Measurements from ENCODE around the gene TTC3.

TTC3 gene

DNA sequence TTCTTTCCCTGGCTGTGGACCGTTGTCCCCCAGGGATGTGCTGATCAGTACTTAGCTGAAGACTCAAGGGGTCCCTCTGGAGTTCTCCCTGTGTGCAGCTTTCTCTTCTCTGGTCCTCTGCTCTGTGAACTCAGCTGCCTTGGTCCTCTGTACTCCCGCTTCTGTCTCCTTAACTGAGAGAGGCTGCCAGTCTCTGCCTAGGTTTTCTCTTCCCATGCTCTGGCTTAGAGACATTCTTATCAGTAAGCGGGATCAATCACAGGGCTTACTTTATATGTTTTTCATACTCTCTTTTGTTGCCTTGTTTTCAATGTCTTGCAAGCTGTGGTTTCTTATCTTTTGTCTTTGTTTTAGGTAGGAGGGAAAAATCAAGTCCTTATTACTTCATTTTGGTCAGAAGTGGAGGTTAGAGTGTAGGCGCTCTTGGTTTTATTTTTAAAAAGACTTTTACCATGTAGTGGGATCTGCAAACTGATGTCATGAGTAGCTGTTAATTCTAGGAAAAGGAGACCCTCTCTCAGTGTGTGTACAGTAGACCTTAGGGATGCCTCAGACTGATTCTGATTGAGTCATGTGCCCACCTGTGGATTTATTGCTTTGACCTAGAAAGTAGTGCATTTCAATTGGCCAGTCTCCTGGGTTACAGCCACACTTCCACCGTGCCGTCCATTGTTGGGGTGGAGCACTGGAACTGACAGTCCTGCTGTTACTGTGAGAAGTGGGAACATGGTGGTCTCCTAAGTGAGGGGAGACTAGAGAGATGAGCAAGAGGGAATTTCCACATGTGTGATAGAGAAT is 46.6 kb downstream of the TTC3 start (continued):
- 0 out of 2 replicates have a peak, but pooled peaks have one; percentile 15 for TF ChIP-seq ZNF394 (tag by site-specific recombination; IDR thresholded peaks at IDR 0.05; ENCODE audit: borderline replicate concordance)
- TF ChIP-seq IKZF3 (tag by site-specific recombination; IDR thresholded peaks at IDR 0.05), result peak; percentile 60
- peak; percentile 46; the same call in 1 of the 2 replicates for TF ChIP-seq EGR2 (tag by site-specific recombination; IDR thresholded peaks at IDR 0.05; ENCODE audit: low read depth)
- TF ChIP-seq WT1 (tag by site-specific recombination; IDR thresholded peaks at IDR 0.05), result no peak
- TF ChIP-seq MEIS1 (CRISPR knock-in tag; IDR thresholded peaks at IDR 0.05; ENCODE audit: borderline replicate concordance), result no peak
- no peak for TF ChIP-seq ZNF354C (tag by site-specific recombination; IDR thresholded peaks at IDR 0.05; ENCODE audit: borderline replicate concordance, low read depth)
- TF ChIP-seq ZNF514 (tag by site-specific recombination; IDR thresholded peaks at IDR 0.05), result no peak
- TF ChIP-seq, protein P1, sequence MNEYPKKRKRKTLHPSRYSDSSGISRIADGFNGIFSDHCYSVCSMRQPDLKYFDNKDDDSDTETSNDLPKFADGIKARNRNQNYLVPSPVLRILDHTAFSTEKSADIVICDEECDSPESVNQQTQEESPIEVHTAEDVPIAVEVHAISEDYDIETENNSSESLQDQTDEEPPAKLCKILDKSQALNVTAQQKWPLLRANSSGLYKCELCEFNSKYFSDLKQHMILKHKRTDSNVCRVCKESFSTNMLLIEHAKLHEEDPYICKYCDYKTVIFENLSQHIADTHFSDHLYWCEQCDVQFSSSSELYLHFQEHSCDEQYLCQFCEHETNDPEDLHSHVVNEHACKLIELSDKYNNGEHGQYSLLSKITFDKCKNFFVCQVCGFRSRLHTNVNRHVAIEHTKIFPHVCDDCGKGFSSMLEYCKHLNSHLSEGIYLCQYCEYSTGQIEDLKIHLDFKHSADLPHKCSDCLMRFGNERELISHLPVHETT (tag by site-specific recombination; IDR thresholded peaks at IDR 0.05), result no peak
- TF ChIP-seq, protein P2, sequence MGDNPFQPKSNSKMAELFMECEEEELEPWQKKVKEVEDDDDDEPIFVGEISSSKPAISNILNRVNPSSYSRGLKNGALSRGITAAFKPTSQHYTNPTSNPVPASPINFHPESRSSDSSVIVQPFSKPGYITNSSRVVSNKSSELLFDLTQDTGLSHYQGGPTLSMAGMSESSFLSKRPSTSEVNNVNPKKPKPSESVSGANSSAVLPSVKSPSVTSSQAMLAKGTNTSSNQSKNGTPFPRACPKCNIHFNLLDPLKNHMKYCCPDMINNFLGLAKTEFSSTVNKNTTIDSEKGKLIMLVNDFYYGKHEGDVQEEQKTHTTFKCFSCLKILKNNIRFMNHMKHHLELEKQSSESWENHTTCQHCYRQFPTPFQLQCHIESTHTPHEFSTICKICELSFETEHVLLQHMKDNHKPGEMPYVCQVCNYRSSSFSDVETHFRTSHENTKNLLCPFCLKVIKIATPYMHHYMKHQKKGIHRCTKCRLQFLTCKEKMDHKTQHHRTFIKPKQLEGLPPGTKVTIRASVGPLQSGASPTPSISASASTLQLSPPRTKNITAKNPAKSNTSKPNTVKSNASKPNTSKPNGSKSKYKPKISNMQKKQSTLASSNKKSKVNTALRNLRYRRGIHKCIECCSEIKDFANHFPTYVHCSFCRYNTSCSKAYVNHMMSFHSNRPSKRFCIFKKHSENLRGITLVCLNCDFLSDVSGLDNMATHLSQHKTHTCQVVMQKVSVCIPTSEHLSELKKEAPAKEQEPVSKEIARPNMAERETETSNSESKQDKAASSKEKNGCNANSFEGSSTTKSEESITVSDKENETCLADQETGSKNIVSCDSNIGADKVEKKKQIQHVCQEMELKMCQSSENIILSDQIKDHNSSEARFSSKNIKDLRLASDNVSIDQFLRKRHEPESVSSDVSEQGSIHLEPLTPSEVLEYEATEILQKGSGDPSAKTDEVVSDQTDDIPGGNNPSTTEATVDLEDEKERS (tag by site-specific recombination; IDR thresholded peaks at IDR 0.05), result no peak
- TF ChIP-seq, protein P3, sequence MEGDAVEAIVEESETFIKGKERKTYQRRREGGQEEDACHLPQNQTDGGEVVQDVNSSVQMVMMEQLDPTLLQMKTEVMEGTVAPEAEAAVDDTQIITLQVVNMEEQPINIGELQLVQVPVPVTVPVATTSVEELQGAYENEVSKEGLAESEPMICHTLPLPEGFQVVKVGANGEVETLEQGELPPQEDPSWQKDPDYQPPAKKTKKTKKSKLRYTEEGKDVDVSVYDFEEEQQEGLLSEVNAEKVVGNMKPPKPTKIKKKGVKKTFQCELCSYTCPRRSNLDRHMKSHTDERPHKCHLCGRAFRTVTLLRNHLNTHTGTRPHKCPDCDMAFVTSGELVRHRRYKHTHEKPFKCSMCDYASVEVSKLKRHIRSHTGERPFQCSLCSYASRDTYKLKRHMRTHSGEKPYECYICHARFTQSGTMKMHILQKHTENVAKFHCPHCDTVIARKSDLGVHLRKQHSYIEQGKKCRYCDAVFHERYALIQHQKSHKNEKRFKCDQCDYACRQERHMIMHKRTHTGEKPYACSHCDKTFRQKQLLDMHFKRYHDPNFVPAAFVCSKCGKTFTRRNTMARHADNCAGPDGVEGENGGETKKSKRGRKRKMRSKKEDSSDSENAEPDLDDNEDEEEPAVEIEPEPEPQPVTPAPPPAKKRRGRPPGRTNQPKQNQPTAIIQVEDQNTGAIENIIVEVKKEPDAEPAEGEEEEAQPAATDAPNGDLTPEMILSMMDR (tag by site-specific recombination; IDR thresholded peaks at IDR 0.05), result no peak
- TF ChIP-seq, protein P4, sequence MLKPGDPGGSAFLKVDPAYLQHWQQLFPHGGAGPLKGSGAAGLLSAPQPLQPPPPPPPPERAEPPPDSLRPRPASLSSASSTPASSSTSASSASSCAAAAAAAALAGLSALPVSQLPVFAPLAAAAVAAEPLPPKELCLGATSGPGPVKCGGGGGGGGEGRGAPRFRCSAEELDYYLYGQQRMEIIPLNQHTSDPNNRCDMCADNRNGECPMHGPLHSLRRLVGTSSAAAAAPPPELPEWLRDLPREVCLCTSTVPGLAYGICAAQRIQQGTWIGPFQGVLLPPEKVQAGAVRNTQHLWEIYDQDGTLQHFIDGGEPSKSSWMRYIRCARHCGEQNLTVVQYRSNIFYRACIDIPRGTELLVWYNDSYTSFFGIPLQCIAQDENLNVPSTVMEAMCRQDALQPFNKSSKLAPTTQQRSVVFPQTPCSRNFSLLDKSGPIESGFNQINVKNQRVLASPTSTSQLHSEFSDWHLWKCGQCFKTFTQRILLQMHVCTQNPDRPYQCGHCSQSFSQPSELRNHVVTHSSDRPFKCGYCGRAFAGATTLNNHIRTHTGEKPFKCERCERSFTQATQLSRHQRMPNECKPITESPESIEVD (tag by site-specific recombination; IDR thresholded peaks at IDR 0.05), result peak; percentile 56; the same call in 1 of the 2 replicates
- TF ChIP-seq ZNF658 (tag by site-specific recombination; IDR thresholded peaks at IDR 0.05), result no peak
- no peak for TF ChIP-seq ZNF624 (tag by site-specific recombination; IDR thresholded peaks at IDR 0.05)
- no peak for TF ChIP-seq ZNF114 (tag by site-specific recombination; IDR thresholded peaks at IDR 0.05)
- no peak for TF ChIP-seq ZNF555 (tag by site-specific recombination; conservative IDR thresholded peaks at IDR 0.05)
- no peak for TF ChIP-seq ZNF248 (tag by site-specific recombination; IDR thresholded peaks at IDR 0.05)
- no peak for TF ChIP-seq SALL2 (tag by site-specific recombination; IDR thresholded peaks at IDR 0.05; ENCODE audit: borderline replicate concordance)
- no peak for TF ChIP-seq ZNF670 (tag by site-specific recombination; IDR thresholded peaks at IDR 0.05; ENCODE audit: low read depth)
- TF ChIP-seq GLI4 (tag by site-specific recombination; IDR thresholded peaks at IDR 0.05), result no peak
- TF ChIP-seq ZNF112 (tag by site-specific recombination; IDR thresholded peaks at IDR 0.05), result no peak
- peak; percentile 29 for TF ChIP-seq FEZF1 (tag by site-specific recombination; IDR thresholded peaks at IDR 0.05)
- TF ChIP-seq ZNF777 (tag by site-specific recombination; IDR thresholded peaks at IDR 0.05; ENCODE audit: borderline replicate concordance), result no peak
- TF ChIP-seq ZNF335 (tag by site-specific recombination; conservative IDR thresholded peaks at IDR 0.05), result peak; percentile 58; the same call in 1 of the 2 replicates
- TF ChIP-seq ZBTB17 (tag by site-specific recombination; IDR thresholded peaks at IDR 0.05), result peak; percentile 43; the same call in 1 of the 2 replicates
- no peak for TF ChIP-seq ZSCAN23 (tag by site-specific recombination; IDR thresholded peaks at IDR 0.05)
- TF ChIP-seq ZBTB21 (tag by site-specific recombination; IDR thresholded peaks at IDR 0.05), result 0 out of 2 replicates have a peak, but pooled peaks have one; percentile 31
- no peak for TF ChIP-seq ZNF292 (tag by site-specific recombination; IDR thresholded peaks at IDR 0.05; ENCODE audit: borderline replicate concordance, low read depth)
- TF ChIP-seq, protein P5, sequence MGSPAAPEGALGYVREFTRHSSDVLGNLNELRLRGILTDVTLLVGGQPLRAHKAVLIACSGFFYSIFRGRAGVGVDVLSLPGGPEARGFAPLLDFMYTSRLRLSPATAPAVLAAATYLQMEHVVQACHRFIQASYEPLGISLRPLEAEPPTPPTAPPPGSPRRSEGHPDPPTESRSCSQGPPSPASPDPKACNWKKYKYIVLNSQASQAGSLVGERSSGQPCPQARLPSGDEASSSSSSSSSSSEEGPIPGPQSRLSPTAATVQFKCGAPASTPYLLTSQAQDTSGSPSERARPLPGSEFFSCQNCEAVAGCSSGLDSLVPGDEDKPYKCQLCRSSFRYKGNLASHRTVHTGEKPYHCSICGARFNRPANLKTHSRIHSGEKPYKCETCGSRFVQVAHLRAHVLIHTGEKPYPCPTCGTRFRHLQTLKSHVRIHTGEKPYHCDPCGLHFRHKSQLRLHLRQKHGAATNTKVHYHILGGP (tag by site-specific recombination; IDR thresholded peaks at IDR 0.05), result peak; percentile 65
- 0 out of 2 replicates have a peak, but pooled peaks have one; percentile 32 for TF ChIP-seq TRIM28 (IDR thresholded peaks at IDR 0.05; ENCODE audit: borderline replicate concordance, low read length)
- no peak for TF ChIP-seq ZSCAN30 (tag by site-specific recombination; IDR thresholded peaks at IDR 0.05)
- peak; percentile 98 for TF ChIP-seq SCRT2 (tag by site-specific recombination; IDR thresholded peaks at IDR 0.05)
